Stimulated activated CD8-positive, alpha-beta memory T cell treated with anti-CD3 and anti-CD28 coated beads, Interleukin-15, amount 100 ng/mL, for 1 hour (primary cell): ENCODE measurements around the gene SUMO1.
A peak's percentile ranks its signal among the peaks of the same experiment; 100 is the strongest.

Experiments used
- DNase-seq: peaks from one replicate; pipeline ENCODE4 v3.0.0-alpha.2; 2020; ENCODE audit warnings: low read depth

SUMO1 gene

DNA sequence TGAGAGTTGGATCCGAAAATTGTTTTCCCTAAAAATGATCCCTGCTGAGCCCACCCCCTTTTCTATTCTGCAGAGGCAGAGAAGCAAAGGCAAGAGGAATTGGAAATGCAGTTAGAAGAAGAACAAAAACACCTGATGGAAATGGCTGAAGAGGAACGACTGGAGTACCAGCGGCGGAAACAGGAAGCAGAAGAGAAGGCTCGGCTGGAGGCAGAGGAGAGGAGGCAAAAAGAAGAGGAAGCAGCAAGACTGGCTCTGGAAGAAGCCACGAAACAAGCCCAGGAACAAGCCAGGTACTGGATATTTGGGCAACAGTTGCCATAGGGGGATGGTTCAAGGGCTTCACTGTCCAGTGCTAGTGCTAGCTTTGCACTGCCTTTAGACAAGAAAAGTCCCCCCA is 41.7 kb downstream of the SUMO1 start:
- no peak for DNase-seq

DNA sequence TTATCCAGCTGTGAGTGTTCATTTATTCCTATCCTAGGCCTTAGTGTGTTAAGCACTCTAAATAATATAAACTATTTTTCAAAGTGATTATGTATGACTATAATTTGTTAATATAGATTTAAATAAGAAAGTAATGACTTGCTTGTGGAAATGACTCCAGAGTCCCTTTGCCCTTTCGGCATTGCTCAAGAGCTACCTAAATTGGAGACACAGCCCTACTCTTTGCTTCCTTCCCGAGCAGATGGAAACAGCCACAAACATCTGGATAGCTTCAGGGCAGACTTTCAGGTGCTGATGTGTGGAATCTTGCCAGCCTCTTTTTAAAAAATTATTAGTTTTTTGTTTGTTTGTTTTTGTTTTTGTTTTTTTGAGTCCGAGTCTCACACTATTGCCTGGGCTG is 44.0 kb downstream of the SUMO1 start:
- DNase-seq, result no peak

DNA sequence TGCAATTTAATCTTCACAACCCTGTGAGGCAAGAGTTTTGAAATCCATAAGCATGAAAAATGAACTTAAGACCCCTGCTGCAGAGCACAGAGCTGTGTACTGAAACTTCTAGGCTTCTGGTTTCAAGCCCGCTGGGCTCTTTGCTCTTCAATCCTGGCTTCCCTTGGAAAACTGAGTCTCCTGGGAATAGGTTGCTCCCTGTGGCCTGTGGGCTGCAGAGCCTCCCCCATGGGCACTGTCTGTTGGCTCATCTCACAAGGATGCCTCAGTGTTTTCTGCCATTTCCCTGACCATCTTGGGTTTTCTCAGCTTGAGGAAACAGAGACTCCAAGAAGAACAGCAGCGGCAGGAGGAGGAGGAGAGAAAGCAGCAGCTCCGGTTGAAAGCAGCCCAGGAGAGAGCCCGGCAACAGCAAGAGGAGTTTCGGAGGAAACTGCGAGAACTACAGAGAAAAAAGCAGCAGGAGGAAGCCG is 44.5 kb downstream of the SUMO1 start:
- DNase-seq, result no peak

DNA sequence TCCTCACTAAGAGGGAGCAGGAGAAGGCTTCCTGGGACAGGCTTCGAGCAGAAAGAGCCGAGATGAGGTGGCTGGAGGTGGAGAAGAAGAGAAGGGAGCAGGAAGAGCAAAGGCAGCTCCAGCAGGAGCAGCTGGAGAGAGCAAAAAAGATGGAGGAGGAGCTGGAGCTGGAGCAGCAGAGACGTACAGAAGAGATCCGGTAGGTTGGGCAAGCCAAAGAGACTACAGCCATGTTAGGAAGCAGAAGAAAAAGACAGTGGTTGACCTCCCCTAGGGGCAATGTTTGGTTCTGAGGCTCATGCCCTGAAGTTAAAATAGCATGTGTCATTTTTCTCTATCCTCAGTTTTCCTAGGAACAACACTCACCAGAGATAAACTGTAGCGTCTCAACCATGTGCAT is 45.1 kb downstream of the SUMO1 start:
- DNase-seq, result no peak

DNA sequence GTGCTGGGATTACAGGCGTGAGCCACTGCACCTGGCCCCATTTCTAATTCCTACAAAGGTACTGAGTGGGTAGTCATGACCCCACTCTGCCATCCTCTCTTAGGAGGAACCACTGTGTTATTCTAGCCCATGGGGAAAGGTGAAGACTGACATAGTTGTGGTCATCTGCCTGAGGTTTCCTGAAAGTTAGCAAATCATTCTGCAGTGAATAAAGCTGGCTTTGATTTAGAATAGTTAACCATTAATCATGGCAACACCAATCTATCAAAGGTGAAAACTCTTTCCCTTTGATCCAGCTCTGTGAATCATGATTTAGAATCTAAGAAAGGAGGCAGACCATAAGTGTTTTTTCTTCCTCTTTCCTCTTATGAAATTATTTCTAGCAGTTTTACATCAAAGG is 50.8 kb downstream of the SUMO1 start:
- no peak for DNase-seq

DNA sequence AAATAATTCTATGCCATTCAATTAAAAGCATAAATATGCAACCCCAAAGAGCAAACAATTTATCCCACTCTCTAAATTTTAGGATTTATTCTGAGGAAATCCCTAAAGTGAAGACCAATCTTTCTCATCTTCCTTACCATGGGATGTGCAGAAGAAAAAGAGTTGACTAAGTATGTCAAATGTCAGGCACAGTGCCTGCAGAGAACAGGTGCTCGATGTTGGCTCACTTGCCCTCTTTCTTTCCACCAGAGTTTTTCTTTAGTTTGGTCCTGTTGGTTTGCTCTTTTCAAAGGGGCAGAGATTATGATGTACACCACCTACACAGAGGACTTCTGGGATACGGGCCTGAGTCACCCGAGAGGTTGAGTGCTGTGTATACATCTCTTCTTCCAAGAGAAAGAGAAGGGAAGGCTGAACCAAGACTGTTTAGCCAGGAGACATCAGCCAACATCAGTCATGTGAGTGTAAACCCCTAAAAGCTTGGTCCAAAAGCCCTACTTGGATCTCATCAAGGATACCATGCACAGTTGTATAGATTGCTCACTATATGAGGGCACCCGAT is 51.7 kb downstream of the SUMO1 start:
- DNase-seq, result no peak

DNA sequence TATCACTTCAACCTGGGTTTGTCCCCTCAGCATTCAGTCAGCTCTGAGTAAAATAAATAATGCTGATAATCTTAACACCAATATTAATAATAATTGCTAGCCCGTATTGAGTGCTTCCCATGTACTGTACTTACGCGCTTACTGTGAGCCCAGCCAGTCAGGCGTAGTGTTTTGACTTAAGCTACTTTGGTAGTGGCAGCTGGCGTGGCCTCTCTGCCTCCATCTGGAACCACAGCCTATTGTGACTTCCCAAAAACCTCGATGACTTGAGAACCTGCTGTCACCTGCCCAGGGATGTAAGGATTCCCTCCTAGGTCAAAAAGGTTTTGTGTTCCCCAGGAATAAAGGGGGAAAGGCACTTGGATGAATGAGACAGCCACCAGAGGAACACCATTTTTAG is 53.2 kb downstream of the SUMO1 start:
- no peak for DNase-seq

DNA sequence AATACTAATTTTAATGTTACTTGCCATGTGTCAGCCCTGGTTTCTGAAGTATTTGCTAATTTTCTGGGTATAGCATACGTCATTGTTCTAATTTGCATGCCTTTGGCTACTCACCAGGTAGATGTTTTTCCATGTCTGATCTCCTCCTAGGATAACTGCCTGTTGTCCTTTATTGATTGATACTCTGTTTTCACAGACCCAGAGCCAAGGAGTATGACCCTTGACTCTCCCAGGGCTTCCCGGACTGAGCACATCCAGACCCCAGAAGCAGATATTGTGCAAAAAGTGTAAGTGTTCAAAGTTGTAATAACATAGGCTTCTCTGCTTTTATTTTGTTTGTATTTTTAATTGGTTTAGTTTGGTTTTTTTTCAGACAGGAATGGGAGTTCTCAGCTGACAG is 53.8 kb downstream of the SUMO1 start:
- DNase-seq, result no peak

DNA sequence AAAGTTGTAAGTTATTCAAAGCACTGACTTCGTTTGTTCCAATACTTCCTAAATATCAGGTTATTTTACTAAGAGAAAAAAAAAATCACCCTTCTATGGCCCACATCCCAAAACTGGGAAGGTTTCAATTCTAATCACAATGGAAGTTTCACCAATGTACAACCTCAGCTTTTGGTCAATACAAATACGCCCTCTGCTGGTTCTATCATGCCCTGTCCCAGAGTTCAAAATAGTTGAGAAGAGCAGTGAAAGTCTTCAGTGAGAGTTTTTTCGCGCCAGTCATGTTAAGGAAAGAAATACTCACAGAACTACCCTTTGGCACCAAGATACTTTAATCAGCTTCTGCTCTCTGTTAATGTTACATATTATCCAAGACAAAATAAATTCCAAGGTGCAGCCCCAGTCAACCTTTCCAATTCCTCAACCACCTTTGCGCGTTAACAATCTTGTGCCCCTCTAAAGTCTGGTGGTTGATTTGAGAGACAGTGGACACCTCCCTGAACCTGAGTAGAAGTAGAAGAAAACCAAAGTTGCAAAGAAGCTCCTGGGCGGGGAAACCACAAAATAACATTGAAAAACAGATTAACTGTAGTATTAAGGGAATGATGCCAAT is 59.9 kb downstream of the SUMO1 start:
- peak; percentile 20 for DNase-seq

DNA sequence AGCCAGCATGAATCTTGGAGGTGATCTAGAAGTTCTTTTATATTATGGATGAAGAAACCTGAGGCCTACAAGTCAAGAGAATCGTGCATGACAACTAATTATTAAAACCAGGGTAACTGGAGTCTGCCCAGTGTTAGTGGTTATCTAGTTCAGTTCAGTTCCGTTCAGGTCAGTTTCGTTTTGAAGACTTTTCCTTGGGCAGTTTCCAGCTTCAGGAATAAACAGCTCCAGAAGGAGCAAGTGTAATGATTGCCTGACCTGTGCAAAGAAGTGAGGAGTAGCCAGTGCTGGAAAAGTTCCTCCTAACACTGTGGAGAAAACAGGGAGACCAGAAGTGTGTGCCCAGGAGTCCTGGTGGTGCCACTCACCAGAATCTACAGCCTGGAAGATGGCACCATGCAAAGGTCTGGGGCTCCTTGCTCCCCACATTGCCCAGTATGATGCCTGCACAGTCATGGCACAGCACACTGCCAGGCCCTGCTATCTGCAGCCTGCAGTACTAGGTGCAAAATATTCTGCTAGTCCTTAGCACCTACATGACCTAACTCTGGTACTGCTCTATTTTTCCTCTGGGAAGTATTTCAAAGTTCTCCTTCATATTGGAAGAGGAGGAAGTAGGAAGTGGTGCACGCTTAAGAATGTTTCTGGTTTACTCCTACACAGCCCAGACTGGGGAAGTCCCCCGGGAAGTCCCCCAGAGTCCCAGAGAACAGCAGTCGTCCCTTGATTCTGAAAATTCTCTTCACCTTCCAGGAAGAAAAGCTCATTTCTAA is 65.8 kb downstream of the SUMO1 start:
- DNase-seq, result no peak

DNA sequence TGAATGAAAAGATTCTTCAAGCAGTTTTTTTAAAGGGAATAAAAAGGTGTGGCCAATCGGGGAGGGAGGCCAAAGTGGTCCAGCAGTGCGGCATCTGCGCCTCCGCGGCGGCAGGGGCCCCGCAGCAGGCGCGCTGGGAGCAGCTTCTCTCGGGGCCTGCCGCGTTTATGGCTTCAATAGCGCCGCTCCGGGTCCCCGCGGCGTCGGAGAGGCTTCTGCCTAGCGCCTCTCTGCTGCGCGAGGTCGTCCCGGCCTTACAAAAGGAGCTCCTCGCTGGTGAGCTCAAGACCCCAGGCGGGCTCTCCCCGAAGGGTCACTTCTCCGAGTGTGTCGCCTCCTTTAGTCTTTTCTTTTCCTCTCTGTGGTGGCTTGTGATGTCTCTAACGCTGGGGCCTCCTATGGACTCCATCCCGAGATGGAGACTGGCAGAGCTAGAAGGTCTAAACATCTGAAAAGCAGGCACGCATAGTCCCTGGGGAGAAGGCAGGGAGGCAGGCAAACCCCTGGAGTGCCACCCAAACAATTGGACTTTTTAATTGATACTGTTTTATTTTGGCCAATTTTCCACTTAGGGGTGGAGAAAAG is 67.1 kb downstream of the SUMO1 start:
- no peak for DNase-seq

DNA sequence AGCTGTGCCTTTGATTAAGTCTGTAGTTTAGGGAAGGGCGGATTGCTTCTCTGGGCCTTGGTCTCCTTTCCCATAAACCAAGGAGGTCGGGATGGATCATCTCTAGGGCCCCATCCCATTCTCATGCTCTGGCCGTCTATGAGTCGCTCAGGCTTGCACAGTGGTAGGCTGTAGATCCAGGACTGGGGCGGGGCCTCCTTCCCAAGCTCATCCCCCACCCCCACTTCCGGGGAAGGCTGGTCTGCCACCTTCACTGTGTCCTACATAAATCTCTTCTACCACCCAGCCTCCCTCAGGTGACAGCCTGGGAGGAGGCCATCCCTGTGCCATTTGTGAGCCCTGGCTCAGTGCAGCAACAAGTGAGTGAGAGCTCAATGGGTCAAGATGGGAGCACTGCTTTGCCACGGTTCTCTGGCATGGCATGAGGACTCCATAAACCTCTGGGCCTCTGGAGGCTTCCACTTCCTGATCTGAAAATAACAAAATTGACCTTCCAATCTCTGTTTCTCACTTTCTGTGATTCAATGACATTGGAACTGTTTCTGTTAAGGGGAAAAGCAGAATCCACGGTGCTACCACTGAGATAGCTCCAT is 68.5 kb downstream of the SUMO1 start:
- DNase-seq, result no peak

DNA sequence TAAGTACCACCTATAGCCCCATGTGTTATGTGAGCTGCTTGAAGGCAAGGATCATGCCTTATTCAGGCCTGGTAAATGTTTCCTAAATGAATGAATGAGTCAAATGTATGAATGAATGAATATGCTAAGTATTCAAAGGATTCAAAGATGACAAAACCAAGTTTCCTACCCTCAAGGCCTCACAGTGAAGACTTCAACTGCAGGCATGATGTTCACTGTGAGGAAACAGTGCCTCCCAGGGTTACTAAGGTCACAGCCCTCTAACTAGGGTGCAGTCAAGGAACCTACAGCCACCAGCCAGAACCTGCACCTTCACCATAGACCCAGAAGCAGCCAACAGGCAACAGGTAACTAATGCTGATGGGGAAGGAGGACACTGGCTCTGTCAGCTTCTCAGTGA is 69.3 kb downstream of the SUMO1 start:
- DNase-seq, result no peak

DNA sequence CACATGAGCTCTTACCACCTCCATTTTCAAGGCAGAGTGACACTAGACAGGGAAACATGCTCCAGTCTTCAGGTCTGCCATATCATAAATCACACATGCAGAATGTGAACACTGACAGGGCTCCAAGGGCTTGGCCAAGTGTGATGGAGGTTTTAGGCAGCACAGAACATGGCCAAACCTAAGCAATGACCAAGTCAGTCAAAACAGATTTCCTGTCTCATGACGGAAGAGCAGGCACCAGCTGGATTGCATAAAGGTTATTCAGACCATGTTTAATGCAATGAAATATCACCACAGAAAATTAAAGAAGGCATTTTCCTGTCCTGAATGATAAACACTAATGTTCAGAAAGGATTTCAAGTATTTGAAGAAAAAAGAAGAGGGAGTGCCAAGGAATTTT is 72.5 kb downstream of the SUMO1 start:
- DNase-seq, result no peak

DNA sequence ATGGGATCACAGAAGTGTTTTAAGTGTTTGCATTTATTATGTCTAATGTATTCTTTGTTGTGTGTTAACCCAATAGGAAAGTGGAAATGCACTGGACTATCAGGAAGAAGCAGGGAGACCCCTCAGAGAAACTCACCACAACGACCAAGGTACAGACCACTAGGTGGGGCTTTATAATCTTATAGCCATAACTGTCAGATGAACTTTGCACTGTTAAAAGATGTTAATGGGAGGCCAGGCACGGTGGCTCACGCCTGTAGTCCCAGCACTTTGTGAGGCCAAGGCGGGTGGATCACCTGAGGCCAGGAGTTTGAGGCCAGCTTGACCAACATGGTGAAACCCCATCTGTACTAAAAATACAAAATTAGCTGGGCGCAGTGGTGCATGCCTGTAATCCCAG is 73.2 kb downstream of the SUMO1 start:
- no peak for DNase-seq

DNA sequence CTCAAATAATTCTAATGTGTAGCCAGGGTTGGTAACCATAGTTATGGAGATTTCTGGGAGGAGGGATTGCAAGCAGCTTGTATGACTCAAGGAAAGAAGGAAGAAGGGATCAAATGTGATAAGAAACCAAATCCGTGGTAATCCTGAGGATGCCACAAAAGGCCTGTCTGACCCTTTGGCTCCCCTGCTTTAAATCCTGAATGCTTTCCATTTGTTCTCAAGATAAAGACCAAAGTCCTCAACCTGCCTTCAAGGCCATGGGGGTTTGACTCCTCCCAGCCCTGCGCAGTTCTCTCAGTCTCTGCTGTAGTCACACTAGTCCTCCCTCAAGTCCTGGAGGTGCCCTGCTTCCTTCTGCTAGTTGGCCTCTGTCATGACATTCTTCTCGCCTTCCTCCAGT is 74.0 kb downstream of the SUMO1 start:
- DNase-seq, result no peak

DNA sequence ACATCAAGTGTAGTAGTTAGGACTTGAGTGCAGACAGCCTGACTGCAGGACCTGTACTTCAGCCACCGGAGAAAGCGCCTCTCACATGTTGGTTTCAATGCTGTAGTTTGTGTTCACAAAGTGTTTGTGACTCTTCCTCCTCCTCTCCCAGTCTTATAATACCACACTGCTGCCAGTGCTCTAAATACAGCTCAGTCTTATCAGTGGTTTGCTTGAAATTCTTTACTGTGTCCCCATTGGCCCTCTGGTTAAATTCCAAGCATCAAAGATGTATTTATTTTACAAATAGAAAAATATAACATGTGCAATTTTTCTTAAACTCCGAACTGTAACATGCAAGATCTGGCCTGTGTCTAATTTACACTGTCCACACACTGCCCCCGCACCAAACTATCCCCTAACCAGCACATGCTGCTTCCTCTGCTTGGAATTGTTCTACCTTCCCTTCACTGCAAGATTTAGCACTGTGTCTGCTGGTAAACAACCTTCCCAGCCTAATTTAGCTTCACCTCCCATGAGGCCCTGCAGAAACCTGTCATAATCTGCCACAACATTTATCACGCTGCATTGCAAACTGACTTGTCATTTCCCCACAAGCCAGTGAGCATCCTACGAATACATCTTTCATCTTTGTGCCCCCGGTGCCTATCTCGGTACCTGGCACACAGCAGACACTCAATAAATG is 77.1 kb downstream of the SUMO1 start:
- no peak for DNase-seq

DNA sequence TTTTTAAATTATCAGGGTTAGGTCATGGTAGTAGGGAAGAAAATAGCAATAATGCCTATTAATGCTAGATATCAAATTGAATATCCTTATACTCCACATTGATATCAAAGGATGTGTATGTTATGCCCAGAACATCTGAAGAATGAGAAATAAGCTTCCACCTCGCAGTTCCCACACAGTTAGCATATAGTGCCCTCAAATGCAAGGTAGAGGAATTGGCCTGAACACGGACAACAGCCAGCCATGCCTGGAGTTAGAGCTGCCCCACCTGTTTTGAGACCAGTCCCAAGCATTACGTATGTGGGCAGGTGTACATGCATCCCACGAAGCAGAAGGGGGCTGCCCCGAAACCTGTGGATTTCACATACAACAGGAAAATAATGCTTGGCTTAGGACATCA is 79.6 kb downstream of the SUMO1 start:
- no peak for DNase-seq

DNA sequence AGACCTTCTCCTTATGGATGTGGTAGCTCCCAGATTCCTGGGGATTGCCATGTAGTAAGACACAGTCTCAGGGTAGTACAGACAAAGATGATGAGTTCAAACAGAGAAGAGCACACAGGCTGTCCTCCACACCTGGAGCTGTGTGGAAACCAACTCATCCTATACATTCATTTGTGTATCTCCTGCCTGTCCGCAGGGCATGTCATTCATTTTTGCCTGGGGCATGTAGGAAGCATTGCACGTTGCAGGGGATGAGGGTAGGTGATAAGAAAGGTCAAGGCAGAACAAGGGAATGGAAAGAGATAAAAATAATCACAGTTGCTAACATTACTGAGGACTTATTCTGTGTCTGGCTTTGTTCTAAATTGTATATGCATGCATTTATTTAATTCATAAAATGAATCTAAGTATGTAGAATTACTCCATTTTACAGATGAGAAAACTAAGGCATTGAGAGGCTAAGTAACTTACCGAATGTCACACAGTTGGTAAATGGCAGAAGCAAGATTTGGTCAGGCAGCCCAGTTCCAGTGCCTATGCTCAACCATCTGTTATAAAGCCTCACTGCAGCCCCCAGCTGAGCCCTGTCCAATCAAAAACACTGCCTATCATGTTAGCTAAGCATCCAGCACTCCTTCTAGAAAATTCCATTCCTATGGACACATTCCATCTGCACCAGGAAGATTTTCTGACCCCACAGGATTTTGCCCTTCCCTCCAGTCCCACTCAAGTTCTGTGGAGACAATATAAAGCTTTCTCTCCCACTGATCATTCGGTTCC is 81.0 kb downstream of the SUMO1 start:
- no peak for DNase-seq
